GM10266 (cell line): Measurements from ENCODE around the gene SFSWAP.

Source experiments
- DNase-seq: peaks from one replicate; pipeline ENCODE4 v3.0.0; 2012; ENCODE audit errors: extremely low spot score
- CTCF ChIP-seq: IDR thresholded peaks from 2 replicates; pipeline ENCODE4 v1.5.1; 2012; ENCODE audit warnings: mild to moderate bottlenecking, low read depth; ENCODE audit not compliant: control insufficient read depth, insufficient read depth; ENCODE audit errors: missing control alignments

Gene SFSWAP

DNA sequence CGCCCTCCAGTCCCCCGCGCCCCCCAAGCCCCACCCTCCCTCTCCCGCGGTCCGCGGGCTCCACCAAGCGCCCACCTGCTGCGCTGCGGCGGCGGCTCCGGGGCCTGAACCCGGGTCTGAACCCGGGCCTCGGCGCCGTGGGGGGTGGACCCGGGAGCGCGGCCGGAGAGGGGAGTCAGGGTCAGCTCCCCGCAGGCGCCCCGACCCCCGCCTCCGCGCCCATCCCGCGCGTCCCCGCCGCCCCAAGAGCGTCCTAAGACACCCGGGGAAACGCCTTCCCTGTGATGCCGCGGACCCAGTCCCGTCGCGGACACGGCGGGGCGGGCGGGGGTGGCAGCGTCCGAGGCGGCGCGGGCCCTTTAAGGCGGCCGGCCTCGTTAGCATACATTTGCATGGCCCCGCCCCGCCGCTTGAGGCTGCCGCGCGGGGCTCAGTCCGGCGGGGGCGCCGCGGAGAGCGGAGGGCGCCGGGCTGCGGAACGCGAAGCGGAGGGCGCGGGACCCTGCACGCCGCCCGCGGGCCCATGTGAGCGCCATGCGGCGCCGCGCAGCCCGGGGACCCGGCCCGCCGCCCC, 117.2 kb downstream of the SFSWAP start, which contains the start of gene MMP17:
TSS of gene MMP17 (plus strand) at position 433 of the 574 bp plus-strand sequence. CDS start at position 535, 102 bp downstream.
- peak; percentile 77 for DNase-seq
- peak; percentile 56 for TF ChIP-seq CTCF

DNA sequence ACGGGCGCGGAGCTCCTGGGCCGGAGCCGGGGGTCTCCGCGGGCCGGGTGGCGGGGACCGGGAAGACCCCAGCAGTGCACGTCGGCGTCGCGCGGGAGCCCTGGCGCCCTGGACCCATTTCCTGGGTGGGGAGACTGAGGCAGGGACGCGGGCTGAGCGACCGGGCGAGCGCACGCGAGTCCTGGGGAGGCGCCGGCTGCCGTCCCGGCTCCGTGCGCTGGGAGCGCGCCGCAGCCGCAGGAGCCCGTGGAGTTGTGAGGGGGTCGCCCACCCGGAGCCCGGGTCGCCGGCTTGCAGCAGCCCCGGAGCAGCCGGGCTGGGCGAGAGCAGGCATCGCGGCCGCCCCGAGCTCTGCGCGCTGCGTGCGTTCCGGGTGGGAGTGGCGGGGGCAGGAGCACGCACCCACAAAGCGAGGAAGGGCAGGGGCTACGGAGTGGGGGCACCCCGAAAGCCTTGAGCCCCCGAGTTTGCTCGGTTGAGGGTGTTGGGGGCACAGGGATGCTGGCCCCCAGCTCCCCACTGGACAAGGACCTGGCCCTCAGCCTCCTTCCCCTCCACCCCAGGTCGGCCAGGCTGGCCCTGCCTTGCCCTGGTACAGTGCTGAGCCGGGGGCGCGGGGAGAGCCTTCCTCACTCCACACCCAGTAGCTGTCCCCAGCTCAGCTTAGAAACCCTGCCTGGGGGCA, 117.9 kb downstream of the SFSWAP start:
- no peak for TF ChIP-seq CTCF

DNA sequence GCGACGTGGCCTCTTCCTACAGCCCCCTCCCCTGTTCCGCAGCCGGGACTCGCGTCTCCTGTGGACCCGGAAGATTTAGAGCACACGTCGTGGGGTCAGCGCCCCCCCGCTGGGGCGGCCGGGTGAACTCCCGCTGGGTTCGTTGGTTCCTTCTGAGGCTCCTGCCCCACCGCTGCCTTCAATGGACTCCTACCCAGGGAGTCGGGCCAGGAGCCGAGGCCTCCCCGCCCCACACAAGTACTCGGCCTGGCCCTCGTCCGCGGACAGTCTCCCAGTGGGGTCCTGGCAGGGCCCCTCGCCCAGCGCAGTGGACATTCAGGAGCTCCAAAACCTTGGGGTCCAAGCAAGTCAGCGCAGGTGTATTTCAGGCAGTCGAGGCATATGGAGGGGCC, 118.5 kb downstream of the SFSWAP start:
- no peak for DNase-seq
- no peak for TF ChIP-seq CTCF

More for the DNA sequence above, 117.9 kb downstream of the SFSWAP start:
- peak; percentile 59 for DNase-seq

DNA sequence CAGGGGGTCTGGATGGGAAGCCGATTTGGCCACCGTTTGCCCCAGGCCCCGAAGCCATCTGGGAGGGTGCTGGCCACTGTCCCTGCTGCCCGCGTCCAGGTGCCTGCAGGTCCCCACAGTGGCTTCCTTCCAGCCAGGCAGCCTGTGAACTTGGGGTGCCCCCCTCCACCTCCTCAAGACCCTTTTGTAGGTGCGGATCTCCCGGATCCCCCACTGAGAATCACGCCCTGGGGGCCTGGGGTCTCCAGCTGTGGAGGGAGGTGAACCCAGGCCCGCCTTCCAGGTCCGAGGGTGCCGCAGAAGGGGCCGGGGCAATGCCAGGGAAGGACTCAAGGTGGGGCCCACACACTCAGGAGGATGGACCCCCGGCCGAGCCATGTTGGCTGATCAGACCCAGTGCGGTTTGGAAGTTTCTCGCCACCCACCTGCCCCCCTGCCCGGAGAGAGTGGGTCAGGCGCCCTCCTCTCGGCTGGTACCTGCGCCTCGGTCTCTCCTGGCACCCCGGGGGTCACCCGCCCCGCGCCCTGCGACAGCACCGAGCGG, 119.0 kb downstream of the SFSWAP start:
- no peak for DNase-seq
- no peak for TF ChIP-seq CTCF

GRCh38 chr12:131830335-131830913, 119.5 kb downstream of the SFSWAP start:
- peak; percentile 76 for TF ChIP-seq CTCF
- peak; percentile 78 for DNase-seq

GRCh38 chr12:131830914-131831571, 120.2 kb downstream of the SFSWAP start:
- no peak for DNase-seq
- TF ChIP-seq CTCF = no peak
